Neural progenitor cell (in vitro differentiated cells): ENCODE data around the gene C18orf32. TPM values are rescaled to one million over a fixed set of nuclear protein-coding genes. Genes with fewer than 3 reads are reported as not detected.
"Not testable (repeated sequence)": the region's sequence is repeated elsewhere in the genome, so short reads cannot be mapped to it uniquely, and the experiment has no call there.

Experiments
- DNase-seq: peaks from one replicate; pipeline ENCODE4 v3.0.0-alpha.2; 2016; ENCODE audit warnings: low spot score
- H2AFZ ChIP-seq: fragments of 200-600 bp; sonication (generic); replicated peaks from 2 replicates; pipeline ENCODE4 v1.6.1; 2016; ENCODE audit warnings: antibody characterized with exemption
- H3F3A ChIP-seq: fragments of 200-600 bp; sonication (generic); 2 replicates; pipeline ENCODE4 v1.6.1; 2016; ENCODE audit warnings: antibody characterized with exemption, low read depth
- H3K27ac ChIP-seq: fragments of 200-600 bp; sonication (generic); 2 replicates; pipeline ENCODE4 v1.5.1; 2016; ENCODE audit warnings: mild to moderate bottlenecking
- H3K27me3 ChIP-seq: fragments of 200-600 bp; sonication (generic); 2 replicates; pipeline ENCODE4 v1.6.1; 2016; ENCODE audit warnings: mild to moderate bottlenecking, moderate library complexity
- H3K36me3 ChIP-seq: fragments of 200-600 bp; sonication (generic); 2 replicates; pipeline ENCODE4 v1.5.1; 2016
- H3K4me1 ChIP-seq: fragments of 200-600 bp; sonication (generic); 2 replicates; pipeline ENCODE4 v1.6.1; 2016; ENCODE audit warnings: mixed run types
- H3K4me2 ChIP-seq: fragments of 200-600 bp; sonication (generic); 2 replicates; pipeline ENCODE4 v1.6.1; 2016
- H3K4me3 ChIP-seq: fragments of 200-600 bp; sonication (generic); 2 replicates; pipeline ENCODE4 v1.5.1; 2016
- H3K79me2 ChIP-seq: fragments of 200-600 bp; sonication (generic); 2 replicates; pipeline ENCODE4 v1.6.1; 2016; ENCODE audit warnings: low read depth
- H3K9ac ChIP-seq: fragments of 200-600 bp; sonication (generic); 2 replicates; pipeline ENCODE4 v1.6.1; 2016
- H3K9me3 ChIP-seq: fragments of 200-600 bp; sonication (generic); 2 replicates; pipeline ENCODE4 v1.5.1; 2016; ENCODE audit warnings: low read depth
- H4K20me1 ChIP-seq: fragments of 200-600 bp; sonication (generic); 2 replicates; pipeline ENCODE4 v1.6.1; 2016; ENCODE audit warnings: low read depth
- H3K27ac Mint-ChIP-seq: 3 replicates; pipeline ENCODE4 v1.8.0; 2021; ENCODE audit warnings: mixed read lengths
- H3K27me3 Mint-ChIP-seq: 2 replicates; pipeline ENCODE4 v1.8.0; 2022; ENCODE audit warnings: low read depth, mild to moderate bottlenecking, inconsistent platforms, moderate library complexity, mixed read lengths; ENCODE audit not compliant: insufficient read depth
- H3K36me3 Mint-ChIP-seq: 3 replicates; pipeline ENCODE4 v1.8.0; 2021; ENCODE audit warnings: mixed read lengths
- H3K4me1 Mint-ChIP-seq: 3 replicates; pipeline ENCODE4 v1.8.0; 2021; ENCODE audit warnings: mixed read lengths
- H3K4me3 Mint-ChIP-seq: 3 replicates; pipeline ENCODE4 v1.8.0; 2021; ENCODE audit warnings: mild to moderate bottlenecking, moderate library complexity, mixed read lengths
- H3K9me3 Mint-ChIP-seq: 3 replicates; pipeline ENCODE4 v1.8.0; 2020; ENCODE audit warnings: mixed read lengths
- CTCF ChIP-seq: fragments of 200-600 bp; sonication (generic); IDR thresholded peaks from 2 replicates; pipeline ENCODE4 v1.5.1; 2017; ENCODE audit warnings: antibody characterized with exemption, mild to moderate bottlenecking
- EZH2 ChIP-seq: fragments of 200-600 bp; sonication (generic); IDR thresholded peaks from 2 replicates; pipeline ENCODE4 v1.6.1; 2017; ENCODE audit warnings: antibody characterized with exemption, mild to moderate bottlenecking, moderate library complexity
- EZH2phosphoT487 ChIP-seq: fragments of 200-600 bp; sonication (generic); IDR thresholded peaks from 2 replicates; pipeline ENCODE4 v1.6.1; 2017; ENCODE audit warnings: antibody characterized with exemption
- total RNA-seq: library from RNA; depleted of rRNA; stranded (reverse); fragments of >200 nt; gene quantifications from 2 replicates; pipeline ENCODE4 v1.2.3, GENCODE V29; 2015; ENCODE audit warnings: low replicate concordance

The C18orf32 gene
- total RNA-seq, 1 donor from 2014 or later = 72.4 TPM

DNA sequence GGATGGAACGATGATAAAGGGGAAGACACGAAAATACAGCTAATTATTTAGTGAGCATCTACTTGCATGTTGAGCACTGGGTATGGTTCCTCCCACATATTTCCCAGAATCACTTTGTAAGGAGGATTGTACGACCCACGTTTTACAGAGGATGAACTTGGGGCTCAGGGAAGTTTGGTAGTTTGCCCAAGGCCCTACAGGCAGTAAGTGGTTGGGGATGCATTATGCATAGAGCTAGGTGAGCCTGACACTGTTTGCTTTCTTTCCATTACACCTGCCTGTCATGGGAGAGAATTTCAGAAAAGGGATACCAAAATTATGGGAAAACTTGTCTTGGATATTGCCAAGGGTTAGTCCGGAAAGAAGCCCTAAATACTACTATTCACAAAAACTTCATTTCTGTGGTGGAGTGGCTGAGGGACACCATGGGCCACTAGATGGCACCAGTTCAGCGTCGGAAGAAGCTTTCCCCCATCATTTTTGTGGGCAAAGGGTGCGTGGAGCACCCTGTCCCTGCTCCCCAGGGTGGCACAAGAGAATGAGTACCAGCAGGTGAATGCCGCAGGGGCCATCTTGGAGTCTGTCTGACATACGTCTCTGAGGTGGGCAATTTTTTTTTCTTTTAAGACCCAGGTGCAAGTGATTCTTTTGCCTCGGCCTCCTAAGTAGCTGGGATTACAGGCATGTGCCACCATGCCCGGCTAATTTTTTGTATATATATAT is 23.5 kb upstream of the C18orf32 start:
- Mint-ChIP-seq H3K36me3 (no peaks in the 10 kb centered on the region), H3K27ac (no peak overlapping the region), H3K4me1 (peaks cover 13% of the 10 kb centered on the region), H3K9me3 (peaks cover 3% of the 10 kb centered on the region), H3K4me3 (no peak overlapping the region), H3K27me3 (peaks cover 13% of the 10 kb centered on the region)
- no peaks in the 10 kb centered on the region for H3K9me3 ChIP-seq
- no peaks in the 10 kb centered on the region for H3F3A ChIP-seq
- no peaks in the 10 kb centered on the region for H3K4me1 ChIP-seq
- H3K36me3 ChIP-seq = no peaks in the 10 kb centered on the region
- no peak overlapping the region for H3K4me3 ChIP-seq
- no peaks in the 10 kb centered on the region for H3K79me2 ChIP-seq
- no peak overlapping the region for H3K4me2 ChIP-seq
- no peak overlapping the region for H3K9ac ChIP-seq
- H3K27me3 ChIP-seq = no peaks in the 10 kb centered on the region
- no peaks in the 10 kb centered on the region for H4K20me1 ChIP-seq
- no peak overlapping the region for H2AFZ ChIP-seq
- TF ChIP-seq CTCF = peak; percentile 97
- TF ChIP-seq EZH2 = no peak
- TF ChIP-seq EZH2phosphoT487 = no peak
- peak; percentile 68 for DNase-seq
- no peak overlapping the region for H3K27ac ChIP-seq

GRCh38 chr18:49506438-49506837 is 19.4 kb upstream of the C18orf32 start:
- not testable (repeated sequence) for H3K4me2 ChIP-seq, H3K4me3 Mint-ChIP-seq

GRCh38 chr18:49503931-49504330 is 16.9 kb upstream of the C18orf32 start:
- H3K36me3 ChIP-seq = no peaks in the 10 kb centered on the region
- H3K27ac ChIP-seq = no peak overlapping the region
- H3K4me3 ChIP-seq = no peak overlapping the region
- peaks cover 37% of the 10 kb centered on the region for H3F3A ChIP-seq
- Mint-ChIP-seq H3K27me3 (peaks cover 41% of the 10 kb centered on the region), H3K4me3 (no peak overlapping the region), H3K36me3 (no peaks in the 10 kb centered on the region), H3K27ac (peak overlapping the region; percentile 1), H3K4me1 (peaks cover 21% of the 10 kb centered on the region), H3K9me3 (peaks cover 5% of the 10 kb centered on the region)
- H3K79me2 ChIP-seq = no peaks in the 10 kb centered on the region
- no peaks in the 10 kb centered on the region for H3K9me3 ChIP-seq
- DNase-seq = no peak
- peaks cover 17% of the 10 kb centered on the region for H4K20me1 ChIP-seq
- TF ChIP-seq EZH2phosphoT487 = no peak
- no peak for TF ChIP-seq EZH2
- no peak for TF ChIP-seq CTCF
- H2AFZ ChIP-seq = no peak overlapping the region
- H3K4me2 ChIP-seq = no peak overlapping the region
- peaks cover 37% of the 10 kb centered on the region for H3K27me3 ChIP-seq
- H3K9ac ChIP-seq = no peak overlapping the region
- H3K4me1 ChIP-seq = peaks cover 21% of the 10 kb centered on the region

More at GRCh38 chr18:49506438-49506837, 19.4 kb upstream of the C18orf32 start:
- Histone ChIP-seq H3F3A (peaks cover 12% of the 10 kb centered on the region), H3K27me3 (peaks cover 27% of the 10 kb centered on the region)
- not testable (repeated sequence) for H3K4me1 Mint-ChIP-seq, H3K27ac Mint-ChIP-seq, H3K4me3 ChIP-seq, H3K79me2 ChIP-seq, H4K20me1 ChIP-seq, H3K9me3 ChIP-seq, H3K27ac ChIP-seq, DNase-seq, H3K36me3 ChIP-seq, H2AFZ ChIP-seq, H3K4me1 ChIP-seq, H3K36me3 Mint-ChIP-seq, H3K9me3 Mint-ChIP-seq, H3K9ac ChIP-seq
- peaks cover 32% of the 10 kb centered on the region for H3K27me3 Mint-ChIP-seq

GRCh38 chr18:49500201-49500921 is 13.3 kb upstream of the C18orf32 start:
- Mint-ChIP-seq H3K27me3 (peaks cover 51% of the 10 kb centered on the region), H3K4me3 (peak overlapping the region; percentile 53), H3K27ac (no peak overlapping the region), H3K36me3 (no peaks in the 10 kb centered on the region), H3K9me3 (peaks cover 4% of the 10 kb centered on the region), H3K4me1 (peaks cover 28% of the 10 kb centered on the region)
- Histone ChIP-seq H3K27me3 (peaks cover 49% of the 10 kb centered on the region), H3K9me3 (no peaks in the 10 kb centered on the region), H3K79me2 (no peaks in the 10 kb centered on the region), H3K36me3 (no peaks in the 10 kb centered on the region), H4K20me1 (peaks cover 17% of the 10 kb centered on the region), H3K4me1 (peaks cover 29% of the 10 kb centered on the region), H2AFZ (no peak overlapping the region), H3K4me2 (peak overlapping the region; percentile 43), H3F3A (peaks cover 39% of the 10 kb centered on the region), H3K4me3 (no peak overlapping the region), H3K9ac (no peak overlapping the region), H3K27ac (peak overlapping the region; percentile 72)
- TF ChIP-seq EZH2 = no peak
- peak; percentile 31 for TF ChIP-seq CTCF
- peak; percentile 91 for TF ChIP-seq EZH2phosphoT487
- peak; percentile 94 for DNase-seq
